Chondrocyte (in vitro differentiated cells): Measurements from ENCODE around the gene UQCRC2. TPM values are rescaled to one million over a fixed set of nuclear protein-coding genes. Genes with fewer than 3 reads are reported as not detected.
"Not testable (repeated sequence)": the region's sequence is repeated elsewhere in the genome, so short reads cannot be mapped to it uniquely, and the experiment has no call there.

ENCODE experiments used
- DNase-seq: peaks from one replicate; pipeline ENCODE4 v3.0.0; 2021; ENCODE audit warnings: mixed read lengths, low spot score
- H3K27ac Mint-ChIP-seq: one replicate; pipeline ENCODE4 v1.8.0; 2021; ENCODE audit warnings: mild to moderate bottlenecking, moderate library complexity, mixed read lengths; ENCODE audit not compliant: unreplicated experiment
- H3K27me3 Mint-ChIP-seq: 2 replicates; pipeline ENCODE4 v1.8.0; 2021; ENCODE audit warnings: low read depth, mixed read lengths
- H3K36me3 Mint-ChIP-seq: 2 replicates; pipeline ENCODE4 v1.8.0; 2021; ENCODE audit warnings: low read depth, mixed read lengths
- H3K4me1 Mint-ChIP-seq: 2 replicates; pipeline ENCODE4 v1.8.0; 2021; ENCODE audit warnings: low read depth, mild to moderate bottlenecking, mixed read lengths
- H3K4me3 Mint-ChIP-seq: one replicate; pipeline ENCODE4 v1.8.0; 2021; ENCODE audit warnings: mild to moderate bottlenecking, moderate library complexity, mixed read lengths; ENCODE audit not compliant: unreplicated experiment
- H3K9me3 Mint-ChIP-seq: 2 replicates; pipeline ENCODE4 v1.8.0; 2021; ENCODE audit warnings: low read depth, mixed read lengths
- CTCF ChIP-seq: fragments of 200-600 bp; sonication (generic); IDR thresholded peaks from 2 replicates; pipeline ENCODE4 v1.5.0; 2021; ENCODE audit warnings: antibody characterized with exemption, mild to moderate bottlenecking, moderate library complexity
- long read RNA-seq: library from polyadenylated mRNA; stranded (forward); transcript quantifications from one replicate; pipeline ENCODE4 v2.0.0, GENCODE V29; 2021
- total RNA-seq: library from RNA; stranded (reverse); gene quantifications from 3 replicates; pipeline ENCODE4 v1.2.1, GENCODE V29; 2021

Gene UQCRC2
- total RNA-seq, result 144 to 176 TPM (median 154 TPM) in 3 replicates
- long read RNA-seq, transcript UQCRC2-201 (14 exons, 2,615 nt), result major isoform, 181 of 183 reads
- long read RNA-seq, partial matches to known transcripts, result 0 of 183 reads
- long read RNA-seq, other reads (novel, unspliced or antisense), result 2 of 183 reads

GRCh38 chr16:21952793-21953540 is at the start of gene UQCRC2:
TSS of gene UQCRC2 (plus strand) at chr16:21953361. CDS start at chr16:21953424, 63 bp downstream.
- peak within 1 kb of the TSS; percentile 97 for H3K4me3 Mint-ChIP-seq
- H3K36me3 Mint-ChIP-seq, result peaks cover 5% of the 10 kb centered on the region
- no peak for TF ChIP-seq CTCF
- peaks cover 1% of the 10 kb centered on the region for H3K27me3 Mint-ChIP-seq
- H3K9me3 Mint-ChIP-seq, result no peaks in the 10 kb centered on the region
- H3K4me1 Mint-ChIP-seq, result peaks cover 30% of the 10 kb centered on the region
- peak; percentile 94 for DNase-seq
- H3K27ac Mint-ChIP-seq, result peak within 1 kb of the TSS; percentile 98

GRCh38 chr16:21932650-21933049 is 20.5 kb upstream of the UQCRC2 start:
- H3K36me3 Mint-ChIP-seq, DNase-seq, H3K4me1 Mint-ChIP-seq, H3K27ac Mint-ChIP-seq, H3K4me3 Mint-ChIP-seq, H3K9me3 Mint-ChIP-seq: not testable (repeated sequence)
- peaks cover 14% of the 10 kb centered on the region for H3K27me3 Mint-ChIP-seq

GRCh38 chr16:21933316-21933715 is 19.8 kb upstream of the UQCRC2 start:
- not testable (repeated sequence) for H3K9me3 Mint-ChIP-seq, H3K4me1 Mint-ChIP-seq, H3K27ac Mint-ChIP-seq, H3K4me3 Mint-ChIP-seq, DNase-seq, H3K36me3 Mint-ChIP-seq
- H3K27me3 Mint-ChIP-seq, result peaks cover 16% of the 10 kb centered on the region

GRCh38 chr16:21933790-21934189 is 19.4 kb upstream of the UQCRC2 start:
- H3K27me3 Mint-ChIP-seq, result peaks cover 16% of the 10 kb centered on the region
- H3K27ac Mint-ChIP-seq, H3K36me3 Mint-ChIP-seq: not testable (repeated sequence)

GRCh38 chr16:21936216-21936615 is 16.9 kb upstream of the UQCRC2 start:
- H3K36me3 Mint-ChIP-seq, DNase-seq, H3K4me1 Mint-ChIP-seq, H3K9me3 Mint-ChIP-seq, H3K4me3 Mint-ChIP-seq: not testable (repeated sequence)
- Mint-ChIP-seq H3K27me3 (peaks cover 16% of the 10 kb centered on the region), H3K27ac (peak overlapping the region; percentile 5)

More at GRCh38 chr16:21933790-21934189, 19.4 kb upstream of the UQCRC2 start:
- H3K4me3 Mint-ChIP-seq, H3K4me1 Mint-ChIP-seq, H3K9me3 Mint-ChIP-seq, DNase-seq: not testable (repeated sequence)

- no peaks in the 10 kb centered on the region for H3K9me3 Mint-ChIP-seq
- no peaks in the 10 kb centered on the region for H3K36me3 Mint-ChIP-seq
- no peak for DNase-seq
- peaks cover 4% of the 10 kb centered on the region for H3K4me1 Mint-ChIP-seq
- H3K27me3 Mint-ChIP-seq, result peaks cover 16% of the 10 kb centered on the region
- TF ChIP-seq CTCF, result no peak
- no peak overlapping the region for H3K4me3 Mint-ChIP-seq
- H3K27ac Mint-ChIP-seq, result no peak overlapping the region
Observed at GRCh38 chr16:21937336-21937829, 15.8 kb upstream of the UQCRC2 start.

- no peak for DNase-seq
- no peak overlapping the region for H3K4me3 Mint-ChIP-seq
- H3K27me3 Mint-ChIP-seq, result peaks cover 12% of the 10 kb centered on the region
- H3K27ac Mint-ChIP-seq, result no peak overlapping the region
- no peak for TF ChIP-seq CTCF
- peaks cover 4% of the 10 kb centered on the region for H3K4me1 Mint-ChIP-seq
- peaks cover 3% of the 10 kb centered on the region for H3K9me3 Mint-ChIP-seq
- H3K36me3 Mint-ChIP-seq, result no peaks in the 10 kb centered on the region
Observed at GRCh38 chr16:21940570-21940969, 12.6 kb upstream of the UQCRC2 start.
